ENCODE data around the gene CKMT2.
A peak's percentile ranks its signal among the peaks of the same experiment; 100 is the strongest.

CKMT2 gene

GRCh38 chr5:81219389-81219788 is 13.7 kb upstream of the CKMT2 start:
- DNase-seq = no peak

GRCh38 chr5:81222285-81222684 is 10.8 kb upstream of the CKMT2 start:
- DNase-seq = no peak

GRCh38 chr5:81225463-81225862 is 7.7 kb upstream of the CKMT2 start:
- DNase-seq = no peak

GRCh38 chr5:81226286-81226685 is 6.8 kb upstream of the CKMT2 start:
- no peak for DNase-seq

- DNase-seq = no peak
Measured at GRCh38 chr5:81226949-81227348, 6.2 kb upstream of the CKMT2 start.

- no peak for DNase-seq
Measured at GRCh38 chr5:81228084-81228483, 5.0 kb upstream of the CKMT2 start.

- no peak for DNase-seq
Measured at GRCh38 chr5:81230416-81230815, 2.7 kb upstream of the CKMT2 start.

GRCh38 chr5:81232464-81233079 is 550 bp upstream of the CKMT2 start:
- DNase-seq = no peak

GRCh38 chr5:81234299-81234698 is 1.2 kb downstream of the CKMT2 start:
- no peak for DNase-seq

- no peak for DNase-seq
Measured at GRCh38 chr5:81234801-81235200, 1.7 kb downstream of the CKMT2 start.

GRCh38 chr5:81235287-81236072 is 2.4 kb downstream of the CKMT2 start:
- DNase-seq = no peak

GRCh38 chr5:81238460-81238859 is 5.3 kb downstream of the CKMT2 start:
- DNase-seq = no peak

- DNase-seq = no peak
Measured at GRCh38 chr5:81239613-81240012, 6.5 kb downstream of the CKMT2 start.

- DNase-seq = no peak
Measured at GRCh38 chr5:81241001-81241400, 7.9 kb downstream of the CKMT2 start.

GRCh38 chr5:81241961-81242648 is 9.0 kb downstream of the CKMT2 start:
- no peak for DNase-seq

GRCh38 chr5:81242906-81243436 is 9.8 kb downstream of the CKMT2 start:
- DNase-seq = peak; percentile 15

GRCh38 chr5:81244451-81244850 is 11.3 kb downstream of the CKMT2 start:
- no peak for DNase-seq

- DNase-seq = no peak
Measured at GRCh38 chr5:81245871-81246235, 12.7 kb downstream of the CKMT2 start.

GRCh38 chr5:81246697-81247096 is 13.6 kb downstream of the CKMT2 start:
- no peak for DNase-seq

GRCh38 chr5:81247441-81247972 is 14.4 kb downstream of the CKMT2 start:
- no peak for DNase-seq

GRCh38 chr5:81249240-81249639 is 16.1 kb downstream of the CKMT2 start:
- no peak for DNase-seq

- DNase-seq = no peak
Measured at GRCh38 chr5:81250004-81250403, 16.9 kb downstream of the CKMT2 start.

- no peak for DNase-seq
Measured at GRCh38 chr5:81251922-81252321, 18.8 kb downstream of the CKMT2 start.

GRCh38 chr5:81252904-81253303 is 19.8 kb downstream of the CKMT2 start:
- no peak for DNase-seq
